Activated CD4-positive, alpha-beta T cell treated with anti-CD3 and anti-CD28 coated beads for 1 hour (primary cell): ENCODE measurements around the gene ATP11A.

ENCODE experiments used
- DNase-seq: peaks from one replicate; pipeline ENCODE4 v3.0.0-alpha.2; 2020

ATP11A gene

GRCh38 chr13:112899281-112900225 is 209.7 kb downstream of the ATP11A start:
- no peak for DNase-seq

GRCh38 chr13:112900226-112900600 is 210.4 kb downstream of the ATP11A start:
- DNase-seq: no peak

- DNase-seq: no peak
Measured at GRCh38 chr13:112900691-112901091, 210.9 kb downstream of the ATP11A start.

- DNase-seq: no peak
Measured at GRCh38 chr13:112902101-112902651, 212.3 kb downstream of the ATP11A start.

GRCh38 chr13:112902669-112903068 is 212.8 kb downstream of the ATP11A start:
- no peak for DNase-seq

- DNase-seq: no peak
Measured at GRCh38 chr13:112903071-112903577, 213.3 kb downstream of the ATP11A start.

- DNase-seq: no peak
Measured at GRCh38 chr13:112903606-112904195, 213.9 kb downstream of the ATP11A start.

- DNase-seq: no peak
Measured at GRCh38 chr13:112904436-112904960, 214.7 kb downstream of the ATP11A start.

GRCh38 chr13:112905086-112905485 is 215.2 kb downstream of the ATP11A start:
- DNase-seq: no peak

GRCh38 chr13:112905619-112905989 is 215.8 kb downstream of the ATP11A start:
- no peak for DNase-seq

GRCh38 chr13:112905990-112906641 is 216.3 kb downstream of the ATP11A start:
- no peak for DNase-seq

- no peak for DNase-seq
Measured at GRCh38 chr13:112907286-112907685, 217.4 kb downstream of the ATP11A start.

GRCh38 chr13:112907871-112908331 is 218.1 kb downstream of the ATP11A start:
- no peak for DNase-seq

- DNase-seq: no peak
Measured at GRCh38 chr13:112908342-112908741, 218.5 kb downstream of the ATP11A start.

- no peak for DNase-seq
Measured at GRCh38 chr13:112910016-112910415, 220.2 kb downstream of the ATP11A start.

- DNase-seq: no peak
Measured at GRCh38 chr13:112910616-112911280, 220.9 kb downstream of the ATP11A start.

GRCh38 chr13:112911285-112911701 is 221.5 kb downstream of the ATP11A start:
- DNase-seq: no peak

- DNase-seq: no peak
Measured at GRCh38 chr13:112911883-112912282, 222.0 kb downstream of the ATP11A start.

- DNase-seq: no peak
Measured at GRCh38 chr13:112912726-112913440, 223.0 kb downstream of the ATP11A start.

GRCh38 chr13:112916296-112916695 is 226.5 kb downstream of the ATP11A start:
- no peak for DNase-seq

GRCh38 chr13:112917056-112917664 is 227.3 kb downstream of the ATP11A start:
- no peak for DNase-seq
